GM12873 (cell line): ENCODE data around the gene TMEM120B.
A peak's percentile ranks its signal among the peaks of the same experiment; 100 is the strongest.

Source experiments
- CTCF ChIP-seq: IDR thresholded peaks from 2 replicates; pipeline ENCODE4 v1.5.1; 2012; ENCODE audit warnings: low read depth, mild to moderate bottlenecking, moderate library complexity, low read length, control low read depth; ENCODE audit not compliant: insufficient read depth; ENCODE audit errors: missing control alignments

TMEM120B gene

DNA sequence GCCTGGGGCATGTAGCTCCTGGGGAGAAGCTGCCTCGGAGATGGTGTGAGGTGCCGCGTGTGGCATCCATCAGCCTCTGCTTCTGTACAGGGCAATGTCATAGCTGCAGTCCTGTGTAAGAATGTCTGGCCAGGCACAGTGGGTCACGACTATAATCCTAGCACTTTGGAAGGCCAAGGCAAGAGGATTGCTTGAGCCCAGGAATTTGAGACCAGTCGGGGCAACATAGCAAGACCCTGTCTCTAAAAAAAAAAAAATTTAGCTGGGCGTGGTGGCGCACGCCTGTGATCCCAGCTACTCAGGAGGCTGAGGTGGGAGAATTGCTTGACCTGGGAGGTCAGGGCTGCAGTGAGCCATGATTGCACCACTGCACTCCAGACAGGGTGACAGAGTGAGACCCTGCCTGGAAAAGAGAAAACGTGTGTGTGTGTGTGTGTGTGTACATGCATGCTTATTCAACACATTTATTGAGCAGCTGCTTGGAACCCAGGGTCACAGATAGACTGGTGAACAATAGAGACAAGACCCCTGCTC lies 56.8 kb downstream of the TMEM120B start:
- no peak for TF ChIP-seq CTCF

DNA sequence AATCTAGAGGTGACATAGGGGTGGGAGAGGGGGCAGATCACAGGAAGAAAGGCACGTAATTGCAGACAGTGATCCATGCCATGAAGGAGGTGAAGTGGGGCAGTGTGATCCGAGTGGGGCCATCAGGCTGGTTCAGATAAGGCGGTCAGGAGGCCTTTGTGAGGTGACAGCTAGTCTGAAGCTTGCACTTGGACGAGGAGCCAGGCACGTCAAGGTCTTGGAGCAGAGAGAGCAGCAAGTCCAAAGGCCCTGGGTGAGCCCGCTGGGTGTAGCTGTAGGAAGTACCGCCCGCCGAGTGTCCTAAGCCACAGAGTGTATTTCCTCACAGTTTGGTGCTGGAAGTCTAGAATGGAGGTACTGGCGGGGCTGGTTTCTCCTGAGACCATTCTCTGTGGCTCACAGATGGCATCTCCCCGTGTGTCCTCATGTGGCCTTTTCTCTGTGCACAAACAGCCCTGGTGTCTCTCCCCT lies 57.3 kb downstream of the TMEM120B start:
- no peak for TF ChIP-seq CTCF

GRCh38 chr12:121770388-121770787 lies 57.8 kb downstream of the TMEM120B start:
- no peak for TF ChIP-seq CTCF

GRCh38 chr12:121770813-121771625 lies 58.5 kb downstream of the TMEM120B start:
- TF ChIP-seq CTCF, result no peak

DNA sequence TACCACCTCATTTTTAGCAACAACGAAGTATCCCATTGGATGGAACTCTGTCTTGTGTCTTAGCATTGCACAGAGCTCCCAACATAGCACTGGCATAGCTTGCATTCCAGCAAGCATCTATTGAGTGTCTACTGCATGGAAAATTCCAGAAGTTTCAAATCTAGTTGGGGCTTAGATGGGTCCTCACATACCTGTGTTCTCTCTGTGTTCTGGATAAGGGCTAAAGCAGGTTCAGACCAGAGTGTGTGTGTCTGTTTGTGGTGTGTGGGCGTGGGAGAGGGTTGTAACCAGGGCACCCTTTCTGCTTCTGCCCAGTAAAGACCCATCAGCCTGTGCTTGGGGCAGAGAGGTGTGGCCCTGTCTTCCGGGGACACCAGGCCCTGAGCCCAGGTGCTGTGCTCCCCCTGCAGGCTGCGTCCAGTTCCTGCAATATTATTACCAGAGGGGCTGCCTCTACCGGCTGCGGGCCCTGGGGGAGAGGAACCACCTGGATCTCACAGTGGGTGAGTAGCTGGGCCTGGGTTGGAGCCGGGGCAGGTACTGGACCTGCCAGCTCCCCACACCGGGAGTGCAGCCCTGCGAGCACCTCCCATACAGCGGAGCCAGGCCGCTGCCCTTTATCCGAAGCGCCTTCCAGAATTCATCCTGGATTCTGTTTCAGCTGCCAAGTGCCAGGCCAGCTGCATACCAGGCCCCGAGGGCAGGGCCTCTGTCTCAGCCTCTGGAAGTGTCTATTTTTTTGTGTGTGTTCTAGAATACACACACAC lies 60.6 kb downstream of the TMEM120B start:
- peak; percentile 96 for TF ChIP-seq CTCF

DNA sequence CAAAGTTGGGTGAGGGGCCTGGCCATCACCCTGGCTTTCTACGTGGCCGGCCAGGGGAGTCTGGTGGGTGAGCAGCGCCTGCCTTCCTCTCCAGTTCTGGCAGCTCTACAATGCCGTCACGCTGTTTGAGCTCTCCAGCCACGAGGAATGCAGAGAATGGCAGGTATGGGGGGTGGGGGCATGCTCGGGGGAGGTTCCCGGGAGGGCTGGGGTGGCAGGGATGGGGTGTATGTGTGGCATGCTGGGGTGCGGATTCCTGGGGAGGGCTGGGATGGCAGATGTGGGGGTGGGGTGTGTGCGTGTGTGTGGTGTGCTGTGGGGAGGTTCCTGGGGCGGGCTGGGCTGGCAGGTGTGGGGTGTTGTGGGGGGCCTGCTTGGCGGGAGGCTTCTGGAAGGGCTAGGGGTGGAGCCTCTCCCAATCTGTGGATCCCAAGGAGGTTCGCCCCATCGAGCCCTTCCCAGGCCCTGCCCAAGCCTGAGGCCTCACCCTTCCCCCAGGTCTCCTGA lies 62.5 kb downstream of the TMEM120B start:
- no peak for TF ChIP-seq CTCF

DNA sequence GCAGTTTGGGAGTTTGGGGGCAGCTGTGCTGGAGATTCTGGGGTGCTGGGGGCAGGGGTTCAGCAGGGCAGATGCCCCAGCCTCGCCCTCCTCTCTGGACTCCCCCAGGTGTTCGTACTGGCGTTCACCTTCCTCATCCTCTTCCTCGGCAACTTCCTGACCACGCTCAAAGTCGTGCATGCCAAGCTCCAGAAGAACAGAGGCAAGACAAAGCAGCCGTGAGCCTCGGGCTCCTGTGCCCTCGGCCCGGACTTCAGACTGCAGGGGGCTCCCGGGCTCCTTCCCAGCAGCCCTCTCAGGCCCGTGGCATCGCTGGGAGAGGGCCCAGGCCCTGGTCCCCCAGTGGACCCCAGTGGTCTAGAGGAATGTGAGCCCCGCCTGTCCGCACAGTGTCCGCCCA lies 62.9 kb downstream of the TMEM120B start:
- TF ChIP-seq CTCF, result no peak
